B cell (primary cell): Measurements from ENCODE around the gene CCDC85A.

Experiments used
- CTCF ChIP-seq: fragments of 200-600 bp; IDR thresholded peaks from one replicate; pipeline ENCODE4 v1.8.0; 2022; ENCODE audit warnings: antibody characterized with exemption, mild to moderate bottlenecking
- EZH2 ChIP-seq: IDR thresholded peaks from 2 replicates; pipeline ENCODE4 v1.6.1; 2012; ENCODE audit warnings: borderline replicate concordance, low read depth, mild to moderate bottlenecking, moderate library complexity, low read length; ENCODE audit not compliant: insufficient read depth, poor library complexity, severe bottlenecking

- TF ChIP-seq CTCF (no peak), EZH2 (no peak)
Measured at GRCh38 chr2:56185582-56186046, 1.8 kb downstream of the CCDC85A start.
